Subcutaneous adipose tissue (tissue), 4 donors: Measurements from ENCODE around the gene CENPU. TPM values are rescaled to one million over a fixed set of nuclear protein-coding genes. Genes with fewer than 3 reads are reported as not detected.

Experiments
- CTCF ChIP-seq: fragments of 450-650 bp; IDR thresholded peaks from one replicate; pipeline ENCODE4 v1.5.1; 2016; ENCODE audit warnings: low read depth, mild to moderate bottlenecking, control low read depth, antibody characterized with exemption, moderate library complexity
- total RNA-seq, 4 donors: library from RNA; depleted of rRNA; stranded (reverse); fragments of >200 nt; gene quantifications; one replicate each; pipeline ENCODE4 v1.1.0, GENCODE V29; 2016

The CENPU gene
- total RNA-seq, 4 donors from 2014 or later = 1.8 to 9.2 (median 3.3) TPM

DNA sequence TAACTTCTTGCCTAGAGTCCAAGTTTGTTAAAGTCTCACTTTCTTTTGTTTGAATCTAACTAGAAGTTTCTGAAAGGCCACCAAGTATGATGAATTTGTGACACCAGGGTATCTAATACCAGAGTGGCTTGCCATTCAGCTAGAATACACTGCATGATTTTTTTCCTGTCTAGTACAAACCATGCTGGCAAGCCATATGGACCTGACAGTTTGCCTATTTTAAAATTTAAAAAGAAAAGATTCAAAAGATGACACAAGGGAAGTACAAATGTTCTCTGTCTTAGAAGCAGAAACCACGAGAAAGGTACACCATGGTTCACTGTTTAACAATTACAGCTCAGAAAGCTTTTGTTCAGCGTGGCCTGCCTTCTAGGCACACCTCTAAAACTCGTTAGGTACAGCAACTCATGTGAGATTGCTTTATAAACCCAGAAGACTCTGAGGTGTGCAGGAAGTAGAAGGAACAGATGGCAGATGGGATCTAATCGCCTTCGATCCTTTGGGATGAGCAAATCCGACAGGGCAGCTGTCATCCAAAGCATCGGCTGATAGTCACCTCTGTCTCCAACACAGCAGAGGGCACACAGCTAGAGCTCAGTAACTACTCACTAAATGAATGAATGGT, 35.4 kb upstream of the CENPU start:
- no peak for TF ChIP-seq CTCF

GRCh38 chr4:184768296-184768695, 34.4 kb upstream of the CENPU start:
- no peak for TF ChIP-seq CTCF

DNA sequence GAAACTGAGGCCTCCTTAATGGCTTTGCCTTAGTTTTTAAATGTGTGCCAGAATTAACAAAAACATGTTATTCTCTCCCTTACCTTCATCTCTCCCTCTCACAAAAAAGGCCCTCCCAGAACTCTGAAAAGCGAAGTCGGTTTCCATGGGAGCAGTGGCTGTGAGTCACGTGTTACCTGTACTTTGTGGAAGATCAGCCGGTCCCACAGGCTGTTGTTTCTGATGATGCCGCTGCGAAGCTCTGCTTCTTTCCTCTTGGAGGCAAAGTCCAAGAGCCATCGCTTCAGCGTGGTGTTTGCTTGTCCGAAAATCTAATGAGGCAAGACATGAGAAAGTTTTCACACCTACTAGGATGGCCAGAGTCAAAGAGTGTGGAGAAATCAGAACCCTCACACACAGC, 32.5 kb upstream of the CENPU start:
- no peak for TF ChIP-seq CTCF

GRCh38 chr4:184765473-184766340, 31.8 kb upstream of the CENPU start:
- no peak for TF ChIP-seq CTCF

DNA sequence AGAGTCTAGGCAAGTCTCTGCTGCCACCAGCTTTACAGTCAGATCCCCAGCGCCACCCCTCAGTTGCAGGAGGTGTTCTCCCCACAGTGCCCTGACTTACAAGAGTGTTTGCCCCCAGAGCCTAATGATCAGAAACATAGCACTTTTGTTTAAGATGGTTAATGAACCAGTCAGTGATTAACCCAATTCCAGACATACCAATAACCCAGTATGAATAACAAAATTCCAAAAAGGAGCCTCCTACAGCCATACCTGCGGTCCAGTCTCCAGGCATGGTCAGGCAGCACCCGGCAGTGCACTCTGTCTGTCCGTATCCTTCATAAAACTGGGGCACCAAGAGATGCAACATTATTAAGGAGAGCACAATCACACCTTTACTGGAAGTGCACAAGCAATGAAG, 30.7 kb upstream of the CENPU start:
- TF ChIP-seq CTCF = no peak

DNA sequence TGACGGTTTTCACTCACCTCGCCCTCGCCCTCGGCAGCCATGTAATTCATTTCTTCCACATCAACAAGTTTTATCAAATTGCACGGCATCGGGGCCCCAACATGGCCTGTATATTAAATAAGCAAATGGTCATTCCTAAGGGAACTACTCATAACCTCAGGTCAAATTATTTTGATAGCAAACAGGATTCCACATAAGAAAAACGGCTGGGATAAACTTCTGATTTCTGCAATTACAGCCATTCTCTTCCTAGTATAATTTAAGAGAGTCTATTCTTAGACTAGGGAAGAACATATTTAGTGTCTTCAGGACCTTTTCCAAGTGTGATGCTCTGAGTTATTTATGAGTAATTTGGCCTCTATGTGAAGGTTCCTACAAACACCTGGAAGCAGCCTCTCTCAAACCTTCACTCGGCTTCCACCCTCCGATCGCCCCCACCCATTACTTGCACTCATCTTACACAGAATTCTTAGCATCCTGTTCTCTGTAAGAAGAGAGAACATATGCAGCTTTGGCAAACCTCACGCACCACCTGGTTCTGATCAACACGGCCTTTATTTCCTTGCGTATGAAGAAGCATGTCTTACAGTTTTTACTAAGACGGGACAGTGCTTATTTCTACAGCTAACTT, 29.4 kb upstream of the CENPU start:
- TF ChIP-seq CTCF = no peak

DNA sequence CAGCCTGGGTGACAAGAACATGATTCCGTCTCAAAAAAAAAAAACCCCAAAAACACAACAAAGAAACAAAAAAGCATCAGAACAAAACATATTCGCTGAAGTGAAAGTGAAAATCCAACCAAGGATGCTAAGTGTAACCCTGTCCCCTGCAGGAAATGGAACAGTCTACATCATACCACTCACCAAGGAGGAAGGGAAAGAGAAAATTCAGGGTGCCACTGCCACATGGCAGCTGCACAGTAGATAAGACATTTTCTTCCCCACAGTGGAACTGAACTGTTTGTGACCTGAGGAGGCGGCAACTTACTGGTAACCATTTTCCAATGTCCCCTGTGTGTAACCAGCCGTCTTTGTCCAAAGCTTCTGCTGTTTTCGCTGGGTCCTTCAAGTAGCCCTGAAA, 28.2 kb upstream of the CENPU start:
- TF ChIP-seq CTCF = no peak
